Measurements from ENCODE around the gene ARSB. TPM values are rescaled to one million over a fixed set of nuclear protein-coding genes. Genes with fewer than 3 reads are reported as not detected.

The ARSB gene
- total and polyA plus RNA-seq, 10 of the 15 experiments (the other 5 are each of a cell fraction or from before 2014, with no cell fraction given): 1.2 to 8.2 (median 6.1) TPM

DNA sequence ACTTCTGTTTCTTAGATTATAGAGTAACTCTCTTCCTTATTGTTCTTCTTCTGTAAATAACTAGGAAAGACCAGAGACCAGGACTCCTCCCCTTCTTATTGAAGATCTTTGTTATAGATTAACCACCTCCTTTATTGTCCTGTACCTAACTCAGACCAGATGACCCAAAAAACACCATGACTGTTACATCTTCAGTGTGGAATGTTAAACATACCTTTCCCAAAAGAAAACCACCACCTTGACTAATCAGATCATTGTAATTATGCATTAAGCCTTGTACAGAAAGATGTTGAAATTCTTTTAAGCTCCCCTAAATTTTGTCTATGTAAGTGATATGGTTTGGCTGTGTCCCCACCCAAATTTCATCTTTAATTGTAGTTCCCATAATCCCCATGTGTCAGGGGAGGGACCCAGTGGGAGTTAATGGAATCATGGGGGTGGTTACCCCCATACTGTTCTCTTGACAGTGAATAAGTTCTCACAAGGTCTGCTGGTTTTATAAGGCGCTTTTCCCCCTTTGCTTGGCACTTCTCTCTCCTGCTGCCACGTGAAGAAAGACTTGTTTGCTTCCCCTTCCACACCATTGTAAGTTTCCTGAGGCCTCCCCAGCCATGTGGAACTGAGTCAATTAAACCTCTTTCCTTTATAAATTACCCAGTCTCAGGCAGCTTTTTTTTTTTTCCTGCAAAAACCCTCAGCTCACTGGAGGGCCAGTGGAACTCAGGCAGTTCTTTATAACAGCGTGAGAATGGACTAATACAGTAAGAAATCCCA is 26.3 kb downstream of the ARSB start (continued):
- TF ChIP-seq, protein P1, sequence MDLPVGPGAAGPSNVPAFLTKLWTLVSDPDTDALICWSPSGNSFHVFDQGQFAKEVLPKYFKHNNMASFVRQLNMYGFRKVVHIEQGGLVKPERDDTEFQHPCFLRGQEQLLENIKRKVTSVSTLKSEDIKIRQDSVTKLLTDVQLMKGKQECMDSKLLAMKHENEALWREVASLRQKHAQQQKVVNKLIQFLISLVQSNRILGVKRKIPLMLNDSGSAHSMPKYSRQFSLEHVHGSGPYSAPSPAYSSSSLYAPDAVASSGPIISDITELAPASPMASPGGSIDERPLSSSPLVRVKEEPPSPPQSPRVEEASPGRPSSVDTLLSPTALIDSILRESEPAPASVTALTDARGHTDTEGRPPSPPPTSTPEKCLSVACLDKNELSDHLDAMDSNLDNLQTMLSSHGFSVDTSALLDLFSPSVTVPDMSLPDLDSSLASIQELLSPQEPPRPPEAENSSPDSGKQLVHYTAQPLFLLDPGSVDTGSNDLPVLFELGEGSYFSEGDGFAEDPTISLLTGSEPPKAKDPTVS (IDR thresholded peaks at IDR 0.05; ENCODE audit: low read depth, low read length): no peak
- no peak for TF ChIP-seq MEF2A (IDR thresholded peaks at IDR 0.05; ENCODE audit: insufficient read depth, low read depth, low read length)

DNA sequence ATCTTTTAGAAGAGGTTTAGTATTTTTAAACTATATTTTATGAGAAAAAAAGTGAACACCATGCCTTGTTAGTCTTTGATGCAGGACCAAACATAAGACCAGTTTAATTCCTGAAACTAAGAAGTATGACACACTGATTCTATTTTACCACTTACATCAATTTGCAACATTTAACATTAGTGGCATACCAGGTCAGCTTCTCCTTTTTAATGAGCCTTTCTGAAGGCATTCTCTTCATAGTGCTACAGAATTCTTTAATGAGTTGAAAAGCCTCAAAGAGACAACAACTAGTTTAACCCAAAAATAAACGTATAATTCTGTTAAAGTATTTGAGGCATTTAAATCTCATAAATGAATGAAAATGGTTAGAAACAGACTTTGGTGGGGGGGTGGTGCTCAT is 28.2 kb downstream of the ARSB start:
- DNase-seq (ENCODE audit: low read depth, low spot score): no peak
- Histone ChIP-seq H3K9me3 (replicated peaks; ENCODE audit: control insufficient read depth, insufficient read depth, low read length) (no peaks in the 10 kb centered on the region), H3K9ac (ENCODE audit: control insufficient read depth, insufficient read depth, low read length) (no peak overlapping the region), H3K4me3 (no peak overlapping the region), H3K79me2 (ENCODE audit: control insufficient read depth, insufficient read depth, low read length) (no peaks in the 10 kb centered on the region), H3K27ac (ENCODE audit: control insufficient read depth, insufficient read depth) (no peak overlapping the region), H3K4me1 (ENCODE audit: control insufficient read depth, insufficient read depth, low read length) (peaks cover 13% of the 10 kb centered on the region), H3K4me2 (ENCODE audit: control insufficient read depth, insufficient read depth) (no peak overlapping the region), H2AFZ (ENCODE audit: control insufficient read depth, low read depth, low read length) (no peak overlapping the region), H3K27me3 (replicated peaks in 1 of 2; ENCODE audit: control insufficient read depth in 2 of 2, insufficient read depth in 2 of 2, low read length in 1 of 2) (no peaks in the 10 kb centered on the region), H4K20me1 (ENCODE audit: control insufficient read depth, insufficient read depth) (no peaks in the 10 kb centered on the region), H3K36me3 (ENCODE audit: control insufficient read depth in 2 of 2, insufficient read depth in 2 of 2, low read length in 1 of 2) (peaks cover 0 to 4% of the 10 kb centered on the region in 2 experiments; a peak in 3 of 4 replicates)
- in situ Hi-C loops (cut with MboI) (no loop called here), intact Hi-C loops (cut with micrococcal nuclease; ENCODE audit: unreplicated experiment) (no loop called here)
- SMC1A ChIA-PET (ENCODE audit: uncharacterized antibody, unreplicated experiment): interaction anchor here (0.7 to 1.4 kb wide), 4 partner anchors 9 to 161 kb away, joined by 3 to 4 read pairs (median 3); no protein-coding TSS in a partner anchor
- RAD21 ChIA-PET (ENCODE audit: unreplicated experiment): interaction anchor here (0.9 to 1.5 kb wide), 2 partner anchors 57 to 415 kb away, joined by 3 to 5 read pairs; no protein-coding TSS in a partner anchor
- CTCF ChIA-PET: interaction anchor here (1.0 to 12.0 kb wide), 3 partner anchors 10 to 176 kb away, joined by 3 to 268 read pairs (median 3); no protein-coding TSS in a partner anchor
- WGBS (ENCODE audit: insufficient coverage, insufficient replicate concordance, low lambda C conversion rate, missing lambda C conversion rate): 100% methylated on average over 1 of the region's 1 CpG
- POLR2A ChIA-PET: no interaction called here
- no TSS peak for BruUV-seq (replicated peaks)
- ATAC-seq: no peak
- FAIRE-seq: no peak
- no peak for TF ChIP-seq IKZF2 (IDR thresholded peaks at IDR 0.05)
- TF ChIP-seq BCL11A (IDR thresholded peaks at IDR 0.05; ENCODE audit: low read depth, low read length): no peak
- TF ChIP-seq ETV6 (conservative IDR thresholded peaks at IDR 0.05 in 1 of 2, IDR thresholded peaks at IDR 0.05 in 1 of 2; ENCODE audit: borderline replicate concordance in 1 of 2, low read depth in 1 of 2): no peak
- TF ChIP-seq, protein P2, sequence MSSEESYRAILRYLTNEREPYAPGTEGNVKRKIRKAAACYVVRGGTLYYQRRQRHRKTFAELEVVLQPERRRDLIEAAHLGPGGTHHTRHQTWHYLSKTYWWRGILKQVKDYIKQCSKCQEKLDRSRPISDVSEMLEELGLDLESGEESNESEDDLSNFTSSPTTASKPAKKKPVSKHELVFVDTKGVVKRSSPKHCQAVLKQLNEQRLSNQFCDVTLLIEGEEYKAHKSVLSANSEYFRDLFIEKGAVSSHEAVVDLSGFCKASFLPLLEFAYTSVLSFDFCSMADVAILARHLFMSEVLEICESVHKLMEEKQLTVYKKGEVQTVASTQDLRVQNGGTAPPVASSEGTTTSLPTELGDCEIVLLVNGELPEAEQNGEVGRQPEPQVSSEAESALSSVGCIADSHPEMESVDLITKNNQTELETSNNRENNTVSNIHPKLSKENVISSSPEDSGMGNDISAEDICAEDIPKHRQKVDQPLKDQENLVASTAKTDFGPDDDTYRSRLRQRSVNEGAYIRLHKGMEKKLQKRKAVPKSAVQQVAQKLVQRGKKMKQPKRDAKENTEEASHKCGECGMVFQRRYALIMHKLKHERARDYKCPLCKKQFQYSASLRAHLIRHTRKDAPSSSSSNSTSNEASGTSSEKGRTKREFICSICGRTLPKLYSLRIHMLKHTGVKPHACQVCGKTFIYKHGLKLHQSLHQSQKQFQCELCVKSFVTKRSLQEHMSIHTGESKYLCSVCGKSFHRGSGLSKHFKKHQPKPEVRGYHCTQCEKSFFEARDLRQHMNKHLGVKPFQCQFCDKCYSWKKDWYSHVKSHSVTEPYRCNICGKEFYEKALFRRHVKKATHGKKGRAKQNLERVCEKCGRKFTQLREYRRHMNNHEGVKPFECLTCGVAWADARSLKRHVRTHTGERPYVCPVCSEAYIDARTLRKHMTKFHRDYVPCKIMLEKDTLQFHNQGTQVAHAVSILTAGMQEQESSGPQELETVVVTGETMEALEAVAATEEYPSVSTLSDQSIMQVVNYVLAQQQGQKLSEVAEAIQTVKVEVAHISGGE (CRISPR knock-in tag; IDR thresholded peaks at IDR 0.05): no peak
- TF ChIP-seq SUPT20H (IDR thresholded peaks at IDR 0.05; ENCODE audit: borderline replicate concordance, control insufficient read depth, low read depth, low read length): no peak
- no peak for TF ChIP-seq HCFC1 (IDR thresholded peaks at IDR 0.05; ENCODE audit: low read length)
- no peak for TF ChIP-seq NR2C2 (IDR thresholded peaks at IDR 0.05; ENCODE audit: borderline replicate concordance, control insufficient read depth, insufficient read length, low read depth)

Data from GM12878 (cell line).